ENCODE data around the gene PFKFB1. TPM values are rescaled to one million over a fixed set of nuclear protein-coding genes. Genes with fewer than 3 reads are reported as not detected.

PFKFB1 gene
- total RNA-seq, 1 donor from 2014 or later, result 0.83 TPM

DNA sequence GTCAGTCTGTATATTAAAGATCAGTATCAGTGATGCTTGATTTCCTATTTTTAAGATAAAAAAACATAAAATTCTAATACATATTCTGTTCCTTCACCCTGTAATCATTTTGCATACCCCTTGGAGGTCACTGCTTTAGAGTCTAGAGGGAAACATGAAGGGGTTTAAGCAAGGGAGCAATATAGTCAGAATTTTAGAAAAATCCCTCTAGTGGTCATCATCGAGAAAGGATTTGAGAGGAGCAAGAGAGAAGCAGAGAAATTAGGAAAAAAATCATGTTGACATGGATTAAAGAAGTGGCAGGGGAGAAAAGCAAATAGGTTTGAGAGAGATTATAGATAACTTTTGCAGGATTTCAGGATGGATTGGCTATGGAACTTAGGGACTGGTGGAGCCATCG lies 17.3 kb upstream of the PFKFB1 start:
- DNase-seq (ENCODE audit: low spot score in 2 of 2, unreplicated experiment in 2 of 2), result no peak
- Mint-ChIP-seq H3K4me3 (no peak overlapping the region), H3K27ac (no peak overlapping the region), H3K9me3 (peaks cover 8% of the 10 kb centered on the region), H3K27me3 (ENCODE audit: low read depth) (no peaks in the 10 kb centered on the region), H3K4me1 (peaks cover 17% of the 10 kb centered on the region), H3K36me3 (peaks cover 4% of the 10 kb centered on the region)
- TF ChIP-seq, protein P1, sequence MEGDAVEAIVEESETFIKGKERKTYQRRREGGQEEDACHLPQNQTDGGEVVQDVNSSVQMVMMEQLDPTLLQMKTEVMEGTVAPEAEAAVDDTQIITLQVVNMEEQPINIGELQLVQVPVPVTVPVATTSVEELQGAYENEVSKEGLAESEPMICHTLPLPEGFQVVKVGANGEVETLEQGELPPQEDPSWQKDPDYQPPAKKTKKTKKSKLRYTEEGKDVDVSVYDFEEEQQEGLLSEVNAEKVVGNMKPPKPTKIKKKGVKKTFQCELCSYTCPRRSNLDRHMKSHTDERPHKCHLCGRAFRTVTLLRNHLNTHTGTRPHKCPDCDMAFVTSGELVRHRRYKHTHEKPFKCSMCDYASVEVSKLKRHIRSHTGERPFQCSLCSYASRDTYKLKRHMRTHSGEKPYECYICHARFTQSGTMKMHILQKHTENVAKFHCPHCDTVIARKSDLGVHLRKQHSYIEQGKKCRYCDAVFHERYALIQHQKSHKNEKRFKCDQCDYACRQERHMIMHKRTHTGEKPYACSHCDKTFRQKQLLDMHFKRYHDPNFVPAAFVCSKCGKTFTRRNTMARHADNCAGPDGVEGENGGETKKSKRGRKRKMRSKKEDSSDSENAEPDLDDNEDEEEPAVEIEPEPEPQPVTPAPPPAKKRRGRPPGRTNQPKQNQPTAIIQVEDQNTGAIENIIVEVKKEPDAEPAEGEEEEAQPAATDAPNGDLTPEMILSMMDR (IDR thresholded peaks at IDR 0.05; ENCODE audit: unreplicated experiment), result peak; percentile 65

DNA sequence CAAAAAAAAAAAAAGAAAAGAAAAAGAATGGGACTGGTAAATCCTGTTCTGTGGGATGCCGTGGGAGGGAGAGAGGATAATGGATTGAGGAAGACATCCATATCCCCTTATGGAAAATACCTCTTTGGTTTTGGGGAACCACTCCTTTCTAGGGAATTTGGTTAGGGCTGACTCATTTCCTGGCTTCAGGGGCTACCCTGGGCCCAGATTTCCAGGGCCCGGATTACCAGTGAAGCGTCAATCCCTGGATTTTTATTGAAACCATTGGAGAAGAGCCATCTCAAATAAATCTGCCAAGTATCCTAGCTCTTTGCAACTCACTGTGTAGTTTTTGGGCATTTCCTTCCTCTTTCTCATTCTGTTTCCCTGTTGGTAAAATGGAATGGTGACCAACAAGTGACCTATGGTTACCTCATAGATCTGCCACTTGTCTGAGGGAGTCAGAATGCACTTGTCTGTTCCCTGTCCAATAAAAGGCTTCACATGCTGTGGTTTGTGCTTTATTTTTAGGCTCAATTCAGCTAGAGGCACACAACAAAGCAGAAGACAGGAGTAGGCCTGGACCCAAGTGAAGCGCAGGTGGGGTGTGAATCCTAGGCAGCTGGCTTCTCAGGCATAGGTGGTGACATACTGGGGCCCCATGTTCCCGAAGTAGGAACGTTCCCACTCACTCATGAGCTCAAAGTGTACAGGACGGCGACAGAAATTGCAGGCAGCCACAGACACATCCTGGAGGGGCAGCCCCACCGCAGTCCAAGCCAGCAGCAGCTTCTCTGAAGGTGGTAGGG lies 14.8 kb upstream of the PFKFB1 start:
- DNase-seq (ENCODE audit: low spot score in 2 of 2, unreplicated experiment in 2 of 2), result no peak
- TF ChIP-seq, protein P1 (IDR thresholded peaks at IDR 0.05; ENCODE audit: unreplicated experiment), result no peak
- H3K27ac Mint-ChIP-seq, result peak overlapping the region; percentile 93
- H3K9me3 Mint-ChIP-seq, result peaks cover 6% of the 10 kb centered on the region
- no peak overlapping the region for H3K4me3 Mint-ChIP-seq
- no peaks in the 10 kb centered on the region for H3K27me3 Mint-ChIP-seq (ENCODE audit: low read depth)
- peaks cover 17% of the 10 kb centered on the region for H3K4me1 Mint-ChIP-seq
- peaks cover 7% of the 10 kb centered on the region for H3K36me3 Mint-ChIP-seq

DNA sequence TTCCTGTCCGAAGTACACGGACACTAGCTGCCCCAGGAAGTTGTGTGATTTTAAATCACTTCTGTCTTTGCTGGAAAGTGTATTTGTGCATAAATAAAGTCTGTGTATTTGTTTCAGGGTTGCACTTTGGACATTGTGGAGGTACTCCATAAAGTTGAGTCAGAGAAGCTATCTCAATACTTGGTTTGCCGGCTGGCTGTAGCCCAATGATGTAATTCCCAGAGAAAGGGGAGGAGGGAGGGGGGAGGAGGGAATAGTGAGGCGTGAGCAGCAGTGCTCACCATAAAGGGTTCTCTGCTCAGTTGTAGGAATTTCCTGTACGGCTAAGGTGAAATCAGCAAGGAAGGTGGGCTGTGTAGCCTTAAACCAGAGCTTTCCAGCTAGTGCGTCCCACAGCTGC lies 13.7 kb upstream of the PFKFB1 start:
- peak overlapping the region; percentile 93 for H3K27ac Mint-ChIP-seq
- peaks cover 17% of the 10 kb centered on the region for H3K4me1 Mint-ChIP-seq
- TF ChIP-seq, protein P1 (IDR thresholded peaks at IDR 0.05; ENCODE audit: unreplicated experiment), result no peak
- H3K36me3 Mint-ChIP-seq, result peaks cover 9% of the 10 kb centered on the region
- H3K9me3 Mint-ChIP-seq, result peaks cover 6% of the 10 kb centered on the region
- DNase-seq (ENCODE audit: low spot score in 2 of 2, unreplicated experiment in 2 of 2), result no peak
- H3K4me3 Mint-ChIP-seq, result no peak overlapping the region
- no peaks in the 10 kb centered on the region for H3K27me3 Mint-ChIP-seq (ENCODE audit: low read depth)

DNA sequence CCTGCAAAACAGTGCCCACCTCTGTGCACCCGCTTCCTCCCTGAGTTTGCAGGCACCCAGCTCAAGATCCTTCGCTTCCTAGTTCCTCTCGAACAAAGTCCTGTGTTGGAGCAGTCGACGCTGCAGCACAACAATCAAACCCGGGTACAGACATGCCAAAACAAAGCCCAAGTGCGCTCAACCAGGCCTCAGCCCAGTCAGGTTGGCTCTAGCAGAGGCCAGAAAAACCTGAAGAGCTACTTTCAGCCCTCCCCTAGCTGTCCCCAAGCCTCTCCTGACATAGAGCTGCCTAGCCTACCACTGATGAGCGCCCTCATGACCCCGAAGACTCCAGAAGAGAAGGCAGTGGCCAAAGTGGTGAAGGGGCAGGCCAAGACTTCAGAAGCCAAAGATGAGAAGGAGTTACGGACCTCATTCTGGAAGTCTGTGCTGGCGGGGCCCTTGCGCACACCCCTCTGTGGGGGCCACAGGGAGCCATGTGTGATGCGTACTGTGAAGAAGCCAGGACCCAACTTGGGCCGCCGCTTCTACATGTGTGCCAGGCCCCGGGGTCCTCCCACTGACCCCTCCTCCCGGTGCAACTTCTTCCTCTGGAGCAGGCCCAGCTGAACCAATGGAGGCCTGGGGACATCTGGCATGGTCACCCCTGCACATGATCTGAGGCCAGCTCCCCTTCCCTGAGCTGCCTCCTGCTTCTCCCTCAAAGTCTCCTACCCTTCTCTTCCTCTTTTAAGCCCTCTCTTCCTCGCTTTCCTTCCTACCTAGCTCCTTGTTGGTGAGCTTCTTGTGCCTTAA lies 13.0 kb upstream of the PFKFB1 start:
- Mint-ChIP-seq H3K4me1 (peaks cover 17% of the 10 kb centered on the region), H3K36me3 (peaks cover 9% of the 10 kb centered on the region), H3K27me3 (ENCODE audit: low read depth) (no peaks in the 10 kb centered on the region), H3K9me3 (peaks cover 6% of the 10 kb centered on the region), H3K27ac (peak overlapping the region; percentile 93), H3K4me3 (no peak overlapping the region)
- DNase-seq (ENCODE audit: low spot score in 2 of 2, unreplicated experiment in 2 of 2), result no peak
- TF ChIP-seq, protein P1 (IDR thresholded peaks at IDR 0.05; ENCODE audit: unreplicated experiment), result no peak

DNA sequence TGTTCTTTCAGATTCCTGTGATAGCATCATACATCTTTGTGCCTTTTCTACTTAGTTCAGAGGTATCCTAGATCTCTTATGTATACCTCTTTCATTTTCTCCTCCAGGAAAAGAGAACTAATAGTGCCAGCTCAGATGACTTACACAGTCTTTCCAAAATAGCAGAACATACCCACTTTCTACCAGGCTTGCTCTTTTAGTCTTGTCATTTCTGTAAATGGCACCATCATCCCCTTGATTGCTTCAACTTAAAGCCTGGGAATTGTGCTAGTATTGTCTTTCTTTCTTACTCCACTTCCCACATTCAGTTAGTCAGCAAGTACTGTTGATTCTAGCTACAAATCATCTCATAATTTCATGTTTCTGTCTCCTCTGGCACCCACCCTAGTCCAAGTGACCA lies 11.3 kb upstream of the PFKFB1 start:
- Mint-ChIP-seq H3K9me3 (peaks cover 6% of the 10 kb centered on the region), H3K36me3 (peaks cover 9% of the 10 kb centered on the region), H3K4me3 (no peak overlapping the region), H3K27ac (no peak overlapping the region), H3K27me3 (ENCODE audit: low read depth) (no peaks in the 10 kb centered on the region), H3K4me1 (peaks cover 28% of the 10 kb centered on the region)
- DNase-seq (ENCODE audit: low spot score in 2 of 2, unreplicated experiment in 2 of 2), result no peak
- TF ChIP-seq, protein P1 (IDR thresholded peaks at IDR 0.05; ENCODE audit: unreplicated experiment), result no peak

Data from mesothelial cell of epicardium (in vitro differentiated cells).